Measurements from ENCODE around the gene FSCN2.

GRCh38 chr17:81578561-81579225, 50.5 kb downstream of the FSCN2 start:
- no peak for TF ChIP-seq CTCF (conservative IDR thresholded peaks at IDR 0.05)
- TF ChIP-seq ZFX (IDR thresholded peaks at IDR 0.05), result no peak
